ENCODE measurements around the gene RTF1.
"Not testable (repeated sequence)": the region's sequence is repeated elsewhere in the genome, so short reads cannot be mapped to it uniquely, and the experiment has no call there.

RTF1 gene

GRCh38 chr15:41416742-41417417 lies at the start of gene RTF1:
Gene RTF1 (plus strand): TSS chr15:41417095. CDS start chr15:41417116, 21 bp downstream.
- in situ Hi-C loops (cut with MboI; ENCODE audit: low sequenced_read_pairs) = no loop called here

GRCh38 chr15:41367418-41367817 lies 49.5 kb upstream of the RTF1 start:
- in situ Hi-C loops (cut with MboI; ENCODE audit: low sequenced_read_pairs) = no loop called here

DNA sequence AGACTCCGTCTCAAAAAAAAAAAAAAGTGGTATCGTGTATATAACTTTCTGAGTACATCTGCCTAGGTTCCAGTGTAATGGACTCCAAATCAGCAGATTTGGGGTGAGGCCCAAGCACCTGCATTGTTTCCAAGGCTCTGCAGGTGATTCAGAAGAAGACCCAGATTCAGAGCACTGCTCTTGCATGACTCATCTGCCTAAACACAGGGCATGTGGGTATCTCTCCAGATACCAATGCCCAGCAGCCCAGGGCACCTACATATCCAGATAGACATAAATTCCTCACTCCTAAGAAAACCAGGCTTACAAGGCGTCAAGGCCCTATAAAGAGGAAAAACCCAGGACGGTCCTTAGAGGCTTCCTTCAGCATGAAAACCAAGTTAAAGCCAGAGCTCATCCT lies 38.9 kb upstream of the RTF1 start:
- in situ Hi-C loops (cut with MboI; ENCODE audit: low sequenced_read_pairs) = no loop called here

GRCh38 chr15:41383974-41384749 lies 32.7 kb upstream of the RTF1 start:
- in situ Hi-C loops (cut with MboI; ENCODE audit: low sequenced_read_pairs) = not testable (repeated sequence)

GRCh38 chr15:41387646-41388045 lies 29.2 kb upstream of the RTF1 start:
- in situ Hi-C loops (cut with MboI; ENCODE audit: low sequenced_read_pairs) = no loop called here

DNA sequence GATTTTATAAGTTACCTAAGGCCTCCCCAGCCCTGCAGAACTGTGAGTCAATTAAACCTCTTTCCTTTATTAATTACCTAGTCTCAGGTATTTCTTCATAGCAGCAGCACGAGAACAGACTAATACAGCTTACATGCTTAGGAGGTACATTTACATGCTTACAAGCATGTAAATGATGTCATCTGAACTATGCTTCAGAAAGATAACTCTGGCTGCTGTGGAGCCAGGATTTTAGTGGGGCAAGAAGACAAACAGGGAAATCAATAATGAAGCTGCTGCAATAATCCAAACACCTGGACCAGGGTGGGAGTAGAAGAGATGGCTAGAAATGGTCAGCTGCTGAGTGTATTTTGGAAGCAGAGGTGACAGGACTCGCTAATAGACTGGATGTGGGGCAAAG lies 24.2 kb upstream of the RTF1 start:
- in situ Hi-C loops (cut with MboI; ENCODE audit: low sequenced_read_pairs) = no loop called here

DNA sequence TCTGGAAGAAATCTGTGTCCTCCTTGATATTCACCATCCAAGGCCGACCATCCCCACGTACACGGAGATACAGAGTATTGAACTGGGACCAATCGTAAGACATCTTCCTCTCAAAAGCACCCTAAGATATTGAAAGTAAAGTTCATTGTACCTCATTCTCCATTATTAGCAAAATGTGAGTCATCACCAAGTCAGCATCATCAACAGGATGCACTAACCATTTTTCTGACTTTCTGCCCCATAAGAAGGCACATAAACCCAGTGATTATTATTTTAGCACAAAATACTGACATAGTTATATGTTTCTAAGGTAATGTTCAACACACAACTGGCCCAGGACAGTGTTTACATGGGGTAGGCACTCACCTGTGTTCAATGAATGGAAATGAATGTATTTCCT lies 22.0 kb upstream of the RTF1 start:
- in situ Hi-C loops (cut with MboI; ENCODE audit: low sequenced_read_pairs) = no loop called here

GRCh38 chr15:41396111-41396510 lies 20.8 kb upstream of the RTF1 start:
- in situ Hi-C loops (cut with MboI; ENCODE audit: low sequenced_read_pairs) = no loop called here

- in situ Hi-C loops (cut with MboI; ENCODE audit: low sequenced_read_pairs) = no loop called here
These were observed 15.0 kb upstream of the RTF1 start for GRCh38 chr15:41401904-41402267.

GRCh38 chr15:41407341-41407740 lies 9.6 kb upstream of the RTF1 start:
- in situ Hi-C loops (cut with MboI; ENCODE audit: low sequenced_read_pairs) = no loop called here

DNA sequence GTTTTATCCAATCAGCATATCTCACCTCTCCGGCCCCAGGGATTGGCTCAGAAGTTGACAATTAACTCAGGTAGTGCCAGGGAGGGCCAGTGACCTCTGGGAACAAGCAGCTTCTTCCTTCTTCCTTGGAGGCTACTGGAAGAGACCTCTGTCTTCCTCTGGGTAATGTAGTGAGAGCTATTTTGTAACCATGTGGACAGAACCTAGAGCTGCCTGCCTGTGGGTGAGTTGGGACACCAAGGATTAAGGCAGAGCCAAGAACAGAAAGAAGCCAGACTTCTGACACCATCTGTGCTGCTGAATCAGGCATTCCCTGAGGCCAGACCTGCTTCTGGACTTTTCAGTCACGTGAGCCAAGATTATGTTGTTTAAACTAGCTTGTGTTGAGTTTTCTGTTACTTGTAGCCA lies 8.7 kb upstream of the RTF1 start:
- in situ Hi-C loops (cut with MboI; ENCODE audit: low sequenced_read_pairs) = no loop called here

DNA sequence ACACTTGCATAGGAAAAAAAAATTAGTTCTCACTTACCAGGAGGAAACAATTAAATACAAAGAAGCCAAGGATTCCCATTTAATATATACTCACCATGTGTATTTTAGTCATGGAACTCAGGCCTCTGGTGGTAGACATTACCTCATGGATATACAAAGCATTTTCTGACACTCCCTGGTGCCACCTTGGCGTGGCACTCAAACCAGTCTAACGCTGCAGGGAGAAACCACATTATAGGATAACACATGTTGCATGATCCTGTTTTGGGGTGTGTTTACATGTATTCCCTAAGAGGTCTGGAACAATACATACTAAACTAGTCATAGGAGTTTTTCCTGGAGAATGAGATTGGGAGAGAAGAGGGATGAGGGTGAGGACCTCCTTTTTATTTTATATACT lies 5.9 kb upstream of the RTF1 start:
- in situ Hi-C loops (cut with MboI; ENCODE audit: low sequenced_read_pairs) = no loop called here

DNA sequence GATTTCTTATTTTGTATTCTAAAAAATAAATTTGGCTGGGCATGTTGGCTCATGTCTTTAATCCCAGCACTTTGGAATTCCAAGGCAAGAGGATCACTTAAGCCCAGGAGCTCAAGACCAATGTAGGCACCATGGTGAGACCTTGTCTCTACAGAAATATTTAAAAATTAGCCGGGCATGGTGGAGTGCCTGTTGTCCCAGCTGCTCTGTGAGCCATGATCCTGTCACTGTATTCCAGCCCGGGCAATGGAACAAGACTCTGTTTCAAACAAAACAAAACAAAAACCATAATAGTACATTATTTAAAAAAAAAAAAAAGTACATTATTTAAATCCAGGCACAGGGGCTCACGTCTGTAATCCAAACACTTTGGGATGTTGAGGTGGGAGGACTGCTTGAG lies 5.5 kb upstream of the RTF1 start:
- in situ Hi-C loops (cut with MboI; ENCODE audit: low sequenced_read_pairs) = no loop called here

DNA sequence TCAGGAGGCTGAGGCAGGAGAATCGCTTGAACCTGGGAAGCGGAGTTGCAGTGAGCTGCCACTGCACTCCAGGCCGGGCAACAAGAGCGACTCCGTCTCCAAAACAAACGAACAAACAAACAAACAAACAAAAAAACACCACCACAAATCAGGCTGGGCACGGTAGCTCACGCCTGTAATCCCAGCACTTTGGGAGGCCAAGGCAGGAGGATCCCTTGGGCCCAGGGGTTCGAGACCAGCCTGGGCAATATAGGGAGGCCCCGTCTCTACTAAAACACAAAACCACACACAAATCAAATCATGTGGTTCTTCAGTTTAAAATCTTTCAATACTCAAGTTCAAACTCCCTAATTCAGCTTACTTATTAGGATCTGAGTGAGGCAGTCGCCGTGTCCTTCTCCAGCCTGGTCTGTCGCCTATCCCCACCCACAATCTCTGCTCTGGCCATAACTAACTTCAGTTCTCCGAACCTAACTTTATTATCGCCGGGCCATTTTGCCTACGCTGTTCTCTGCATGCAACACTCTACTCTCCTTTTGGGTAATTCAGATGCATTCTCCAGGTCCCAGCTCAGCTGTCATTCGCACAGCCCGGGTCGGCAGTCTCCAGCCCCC lies 660 bp upstream of the RTF1 start:
- in situ Hi-C loops (cut with MboI; ENCODE audit: low sequenced_read_pairs) = no loop called here

GRCh38 chr15:41417418-41418195 lies 712 bp downstream of the RTF1 start:
- in situ Hi-C loops (cut with MboI; ENCODE audit: low sequenced_read_pairs) = no loop called here

DNA sequence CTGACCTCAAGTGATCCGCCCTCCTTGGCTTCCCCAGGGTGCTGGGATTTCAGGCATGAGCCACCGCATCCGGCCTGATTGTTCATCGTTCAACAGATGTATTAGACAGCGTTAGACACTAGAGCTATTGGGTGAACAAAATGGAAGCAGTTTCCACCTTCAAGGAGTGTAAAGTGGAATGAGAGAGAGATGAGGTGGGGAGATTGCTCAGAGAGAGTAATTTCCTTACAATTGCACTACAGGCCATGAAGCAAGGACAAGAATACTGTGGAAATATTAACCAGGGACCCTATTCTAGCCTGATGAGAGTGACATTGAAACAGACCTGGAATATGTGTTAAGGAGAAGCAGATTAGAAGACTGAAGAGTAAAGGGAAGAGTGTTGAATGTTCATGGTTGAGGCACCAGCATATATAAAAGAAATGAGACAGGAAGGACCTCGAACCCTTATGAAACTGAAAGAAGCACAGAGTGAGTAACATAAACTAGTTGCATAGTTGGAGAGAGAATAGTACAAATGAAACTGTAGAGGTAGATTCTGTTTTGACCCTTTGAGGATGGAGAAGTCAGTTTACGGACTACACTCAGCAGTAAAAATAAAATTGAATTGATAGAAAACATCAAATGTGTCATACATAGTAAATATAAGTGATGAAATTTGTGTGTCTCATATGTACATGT lies 7.2 kb downstream of the RTF1 start:
- in situ Hi-C loops (cut with MboI; ENCODE audit: low sequenced_read_pairs) = no loop called here

- in situ Hi-C loops (cut with MboI; ENCODE audit: low sequenced_read_pairs) = no loop called here
These were observed 7.9 kb downstream of the RTF1 start for GRCh38 chr15:41424809-41425208.

DNA sequence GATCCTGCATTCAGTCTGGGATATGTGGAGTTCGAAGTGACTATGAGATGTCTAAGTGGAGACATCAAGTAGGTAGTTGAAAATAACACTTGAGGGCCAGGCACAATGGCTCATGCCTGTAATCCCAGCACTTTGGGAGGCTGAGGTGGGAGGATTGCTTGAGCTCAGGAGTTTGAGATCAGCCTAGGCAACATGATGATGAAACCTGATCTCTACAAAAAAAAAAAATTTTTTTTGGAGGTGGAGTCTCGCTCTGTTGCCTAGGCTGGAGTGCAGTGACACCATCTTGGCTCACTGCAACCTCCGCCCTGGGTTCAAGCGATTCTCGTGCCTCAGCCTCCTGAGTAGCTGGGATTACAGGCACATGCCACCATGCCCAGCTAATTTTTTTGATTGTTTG lies 9.0 kb downstream of the RTF1 start:
- in situ Hi-C loops (cut with MboI; ENCODE audit: low sequenced_read_pairs) = not testable (repeated sequence)

GRCh38 chr15:41429003-41429890 lies 12.4 kb downstream of the RTF1 start:
- in situ Hi-C loops (cut with MboI; ENCODE audit: low sequenced_read_pairs) = no loop called here
